GM18498 (cell line): ENCODE results near the gene CDC25A.

Experiments
- ATAC-seq: cut with Tn5 transposase; IDR thresholded peaks from one replicate; pipeline ENCODE4 v1.9.1; 2021; ENCODE audit warnings: mild to moderate bottlenecking, moderate library complexity; ENCODE audit not compliant: unreplicated experiment

Gene CDC25A

DNA sequence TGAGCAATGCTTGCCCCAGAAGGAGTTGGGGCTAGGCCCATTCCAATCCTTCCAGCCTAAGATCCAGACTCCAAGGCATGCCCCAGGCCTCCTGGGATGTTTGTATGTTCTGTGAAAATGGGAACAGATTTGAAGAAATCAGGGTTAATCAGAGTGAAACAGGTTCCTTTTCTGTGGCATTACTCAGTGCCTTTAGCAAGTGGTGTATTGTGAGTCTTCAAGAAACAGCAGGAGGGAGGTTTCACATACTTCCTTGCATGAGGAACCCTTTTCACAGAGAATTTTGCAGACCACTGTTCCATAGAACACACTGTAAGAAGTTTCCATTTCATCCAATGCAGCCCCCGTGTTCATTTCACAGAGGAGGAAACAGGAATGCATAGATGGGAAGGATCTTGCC is 8.4 kb upstream of the CDC25A start:
- ATAC-seq: no peak

DNA sequence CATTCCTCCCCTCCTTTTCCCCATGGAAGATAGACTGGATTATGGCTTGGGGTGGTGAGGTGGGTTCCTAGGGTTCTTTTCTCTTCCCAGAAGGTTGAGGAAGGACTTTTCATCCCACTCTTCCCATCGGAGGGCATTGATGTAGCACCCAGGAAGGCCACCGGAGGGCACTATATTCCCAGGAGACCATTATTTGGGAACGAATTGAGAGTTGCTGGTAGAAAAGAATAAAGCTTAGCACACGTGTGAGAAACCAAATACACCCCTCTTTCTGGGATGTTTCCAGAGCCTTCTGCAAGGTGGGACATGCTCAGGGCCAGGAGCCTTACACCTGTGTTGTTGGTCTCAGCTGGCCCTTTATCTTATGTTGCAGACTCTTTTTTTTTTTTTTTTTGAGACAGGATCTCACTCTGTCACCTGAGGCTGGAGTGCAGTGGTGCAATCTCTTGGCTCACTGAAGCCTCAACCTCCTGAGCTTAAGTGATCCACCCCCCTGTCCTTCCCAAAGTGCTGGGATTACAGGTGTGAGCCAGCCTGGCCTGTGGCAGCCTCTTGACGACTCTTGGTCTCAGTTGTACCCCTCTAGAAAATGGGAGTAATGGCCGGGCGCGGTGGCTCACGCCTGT is 6.3 kb upstream of the CDC25A start:
- ATAC-seq: no peak

DNA sequence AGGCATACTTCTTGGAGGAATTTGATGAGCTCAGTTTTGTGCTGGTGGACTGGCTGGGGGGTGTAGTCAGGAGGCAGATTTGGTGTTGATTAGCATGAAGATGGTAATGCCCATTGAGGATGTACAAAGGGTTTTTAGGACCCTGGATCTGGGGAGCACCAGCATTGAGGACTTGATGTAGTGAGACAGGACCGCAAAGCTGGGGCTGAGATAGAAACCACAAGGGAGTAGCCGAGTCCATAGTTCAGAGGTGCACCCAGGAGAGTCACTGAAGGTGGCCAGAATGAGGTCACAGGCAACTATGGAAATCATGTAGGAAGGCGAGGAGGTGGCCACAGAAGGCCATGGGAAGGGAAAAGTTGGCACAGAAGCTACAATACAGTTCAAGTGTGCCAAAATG is 2.7 kb upstream of the CDC25A start:
- ATAC-seq: no peak

DNA sequence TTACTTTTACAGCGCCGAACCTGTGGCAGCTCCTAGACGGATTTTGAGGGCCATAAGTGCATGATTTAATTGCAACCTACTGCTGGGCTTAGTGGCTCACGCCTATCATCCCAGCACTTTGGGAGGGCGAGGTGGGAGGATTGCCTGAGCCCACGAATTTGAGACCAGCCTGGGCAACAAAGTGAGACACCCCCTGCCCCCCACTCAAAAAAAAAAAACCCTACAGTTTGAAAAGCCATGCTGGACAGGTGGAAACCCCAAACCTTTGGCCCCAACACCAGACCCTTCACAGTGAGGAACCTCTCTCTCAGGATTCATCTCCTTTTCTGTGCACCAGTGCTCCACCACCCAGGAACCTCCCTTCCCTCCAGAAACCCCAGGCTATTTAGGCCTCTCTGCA is 1.1 kb upstream of the CDC25A start:
- no peak for ATAC-seq

DNA sequence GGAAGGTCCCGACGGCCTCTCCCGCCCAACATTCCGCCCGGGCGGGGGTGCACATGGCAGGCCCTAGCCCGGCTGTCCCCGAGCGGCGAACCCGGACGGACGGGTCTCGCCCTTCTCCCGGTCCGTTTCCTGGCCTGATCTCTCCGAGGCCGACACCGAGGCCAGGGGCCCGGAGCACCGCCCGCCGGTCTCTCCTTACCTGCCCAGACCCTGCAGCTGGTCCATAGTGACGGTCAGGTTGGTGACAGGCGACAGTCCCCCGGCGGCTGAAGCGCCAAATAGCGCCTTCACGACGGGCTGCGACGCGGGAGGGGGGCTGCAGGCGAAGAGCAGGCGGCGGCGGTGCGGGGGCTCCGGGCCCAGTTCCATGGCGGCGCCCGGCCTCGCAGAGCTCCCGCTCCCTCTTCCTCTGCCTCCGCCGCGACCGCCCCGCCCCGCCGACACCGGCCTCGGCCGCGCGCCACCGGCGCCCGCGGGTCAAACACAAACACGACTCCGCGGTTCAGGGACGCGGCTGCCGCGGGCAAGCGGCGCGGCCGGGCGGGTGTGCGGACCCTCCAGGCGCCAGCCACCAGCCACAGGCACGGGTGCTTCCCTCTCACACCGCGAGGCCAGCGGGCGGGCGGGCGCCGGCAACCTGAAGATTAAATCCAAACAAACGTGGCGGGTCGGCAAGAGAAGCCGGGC is 495 bp downstream of the CDC25A start:
- ATAC-seq: peak; percentile 37

DNA sequence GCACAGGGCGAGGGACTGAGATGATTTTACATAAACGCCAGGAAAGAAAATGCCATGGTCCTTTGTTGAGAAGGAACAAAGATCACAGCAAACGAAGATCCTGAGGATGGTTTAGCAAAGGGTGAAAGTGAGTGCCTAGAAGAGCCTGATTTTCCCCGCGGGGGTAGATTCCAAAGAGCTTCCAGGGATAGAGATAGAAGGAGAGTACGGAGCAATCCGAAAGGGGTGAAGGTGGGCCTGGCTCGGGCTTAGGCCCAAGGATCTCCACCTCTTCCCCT is 977 bp downstream of the CDC25A start:
- ATAC-seq: no peak

DNA sequence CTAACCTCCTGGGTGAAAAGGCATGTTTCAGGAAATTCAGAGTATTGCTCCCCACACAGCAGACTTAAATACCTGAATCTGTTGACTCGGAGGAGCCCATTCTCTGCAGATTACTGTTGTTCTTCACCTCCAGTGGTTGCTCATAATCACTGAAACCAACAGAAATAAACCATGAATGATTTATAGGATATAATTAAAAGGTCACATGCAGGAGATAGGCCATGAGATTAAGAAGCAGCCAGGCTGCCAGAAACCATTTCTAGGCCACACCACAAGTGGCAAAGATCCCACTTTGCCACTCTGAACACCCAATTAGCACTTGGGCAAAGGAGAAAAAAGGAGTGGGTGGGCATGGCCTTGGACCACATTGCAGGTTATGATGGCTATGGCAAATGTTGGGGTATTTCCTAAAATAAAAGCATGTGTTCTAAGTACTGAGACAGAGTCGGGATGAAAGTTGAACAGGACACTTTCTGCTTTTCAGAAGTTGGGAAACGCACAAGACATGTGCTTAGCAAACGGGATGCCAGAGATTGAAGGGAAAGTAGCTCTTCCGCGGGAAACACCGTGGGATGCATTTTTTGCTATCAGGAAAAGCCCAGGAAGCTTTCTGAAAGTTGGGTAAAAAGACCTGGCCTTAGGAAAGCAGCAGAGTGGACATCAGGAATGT is 1.5 kb downstream of the CDC25A start:
- ATAC-seq: no peak

DNA sequence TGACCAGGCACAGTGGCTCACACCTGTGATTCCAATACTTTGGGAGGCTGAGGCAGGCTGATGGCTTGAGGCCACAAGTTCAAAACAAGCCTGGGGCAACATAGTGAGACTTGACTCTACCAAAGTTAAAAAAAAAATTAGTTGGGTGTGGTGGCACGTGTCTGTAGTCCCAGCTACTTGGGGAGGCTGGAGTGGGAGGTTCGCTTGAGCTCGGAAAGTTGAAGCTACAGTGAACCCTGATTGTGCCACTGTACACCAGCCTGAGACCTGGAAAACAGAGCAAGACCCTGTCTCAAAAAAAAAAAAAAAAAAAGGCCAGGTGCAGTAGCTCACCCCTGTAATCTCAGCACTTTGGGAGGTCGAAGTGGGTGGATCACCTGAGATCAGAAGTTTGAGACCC is 3.1 kb downstream of the CDC25A start:
- no peak for ATAC-seq

DNA sequence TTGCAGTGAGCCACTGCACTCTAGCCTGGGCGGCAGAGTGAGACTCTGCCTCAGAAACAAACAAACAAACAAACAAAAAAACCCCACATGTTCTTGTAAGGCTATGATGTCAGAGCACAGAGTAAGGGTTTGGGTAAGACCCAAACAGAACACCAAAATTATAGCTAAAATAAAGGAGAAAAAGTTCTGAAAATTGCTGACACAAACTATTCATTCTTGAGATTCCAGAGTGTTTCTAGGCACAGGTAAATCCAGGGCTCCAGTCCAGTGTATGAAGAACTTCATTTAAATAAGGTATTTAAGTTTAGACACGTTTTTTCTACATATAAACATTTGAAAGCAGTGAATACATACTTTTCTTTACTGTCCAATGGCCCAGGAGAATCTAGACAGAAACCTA is 3.9 kb downstream of the CDC25A start:
- ATAC-seq: no peak

DNA sequence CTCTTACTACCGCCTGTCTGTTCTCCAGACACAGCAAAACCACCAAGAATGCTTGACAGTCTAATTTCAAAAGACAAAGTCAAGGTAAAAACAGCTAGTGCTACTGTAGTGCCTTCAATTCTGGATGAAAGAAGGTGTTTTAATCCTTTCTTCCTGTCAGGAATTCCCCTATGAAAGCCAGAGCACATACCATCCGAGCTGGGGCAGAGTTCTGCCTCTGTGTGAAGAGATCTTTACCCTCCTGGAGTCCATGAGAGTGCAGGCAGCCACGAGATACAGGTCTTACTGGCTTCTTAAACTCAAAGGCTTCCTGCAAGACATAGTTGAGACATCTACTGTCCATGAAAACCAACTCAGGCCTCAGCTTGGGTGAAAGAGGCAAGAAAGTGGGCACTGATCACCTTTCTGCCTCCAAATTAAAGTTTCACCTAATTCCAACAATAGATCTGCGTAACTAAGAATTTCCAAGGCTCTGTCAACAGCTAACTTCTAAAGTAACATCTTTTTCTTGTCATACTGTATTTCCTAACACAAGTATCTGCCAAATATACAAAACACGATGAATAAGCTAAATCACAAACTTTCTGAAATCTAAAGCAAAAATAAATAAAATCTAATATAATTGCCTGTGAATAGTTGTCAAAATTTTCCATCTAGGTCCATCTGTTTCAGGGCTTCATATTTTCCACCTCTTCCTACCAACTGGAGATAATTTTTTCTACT is 7.5 kb downstream of the CDC25A start:
- ATAC-seq: no peak

DNA sequence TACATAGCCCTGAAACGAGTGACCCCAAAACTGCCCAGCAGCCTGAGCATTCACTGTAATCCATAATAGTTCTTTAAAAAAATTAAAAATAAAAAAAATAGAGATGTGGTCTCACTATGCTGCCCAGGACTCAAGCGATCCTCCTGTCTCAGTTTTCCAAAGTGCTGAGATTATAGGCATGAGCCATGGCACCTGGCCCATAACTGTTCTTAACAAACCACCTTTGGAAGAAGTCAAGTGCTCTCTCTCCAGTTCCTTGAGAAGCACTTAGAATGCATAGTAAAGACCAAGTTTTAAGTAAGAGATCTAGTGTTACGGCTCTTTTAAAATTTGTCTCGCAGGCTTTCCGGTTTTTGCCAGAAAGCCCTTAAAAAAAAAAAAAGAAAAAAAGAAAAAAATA is 8.2 kb downstream of the CDC25A start:
- ATAC-seq: no peak

DNA sequence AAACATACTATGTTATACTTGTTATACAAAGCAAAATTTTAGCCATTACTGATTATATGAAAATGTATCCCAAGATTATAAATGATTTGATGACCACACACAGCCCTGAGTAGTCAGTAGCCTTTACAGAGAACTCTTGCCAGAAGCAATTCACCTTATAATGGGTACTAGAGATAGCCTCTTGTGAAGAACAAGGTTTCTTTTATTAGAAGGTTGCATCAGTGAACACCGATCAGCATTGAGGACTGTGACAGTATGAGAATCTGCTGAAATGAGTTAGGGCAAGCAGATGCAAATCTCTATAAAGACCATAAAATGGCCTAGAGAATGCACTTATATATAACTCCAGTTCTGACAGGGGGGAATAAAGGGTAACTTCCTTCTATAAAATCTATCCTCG is 10.1 kb downstream of the CDC25A start:
- ATAC-seq: no peak

DNA sequence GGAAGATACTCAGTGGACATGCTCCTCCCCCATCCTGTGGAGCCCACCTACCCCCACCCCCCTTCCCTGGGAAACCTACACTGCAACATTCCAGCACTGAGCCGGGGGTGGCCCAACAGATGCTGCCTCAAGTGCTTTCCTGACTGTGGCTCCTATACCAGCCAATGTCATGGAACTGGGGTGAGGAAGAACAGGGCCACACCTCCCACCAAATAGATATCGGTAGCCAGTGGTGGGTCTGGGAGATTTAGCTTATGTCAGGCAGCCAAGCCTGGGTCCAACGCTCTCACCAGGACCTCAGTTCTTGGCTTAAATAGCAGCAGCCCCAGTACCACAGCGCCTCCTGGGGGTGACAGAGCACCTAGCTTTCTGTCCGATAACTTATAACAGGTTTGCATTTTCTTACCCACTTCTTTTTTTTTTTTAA is 30.3 kb downstream of the CDC25A start:
- ATAC-seq: no peak

DNA sequence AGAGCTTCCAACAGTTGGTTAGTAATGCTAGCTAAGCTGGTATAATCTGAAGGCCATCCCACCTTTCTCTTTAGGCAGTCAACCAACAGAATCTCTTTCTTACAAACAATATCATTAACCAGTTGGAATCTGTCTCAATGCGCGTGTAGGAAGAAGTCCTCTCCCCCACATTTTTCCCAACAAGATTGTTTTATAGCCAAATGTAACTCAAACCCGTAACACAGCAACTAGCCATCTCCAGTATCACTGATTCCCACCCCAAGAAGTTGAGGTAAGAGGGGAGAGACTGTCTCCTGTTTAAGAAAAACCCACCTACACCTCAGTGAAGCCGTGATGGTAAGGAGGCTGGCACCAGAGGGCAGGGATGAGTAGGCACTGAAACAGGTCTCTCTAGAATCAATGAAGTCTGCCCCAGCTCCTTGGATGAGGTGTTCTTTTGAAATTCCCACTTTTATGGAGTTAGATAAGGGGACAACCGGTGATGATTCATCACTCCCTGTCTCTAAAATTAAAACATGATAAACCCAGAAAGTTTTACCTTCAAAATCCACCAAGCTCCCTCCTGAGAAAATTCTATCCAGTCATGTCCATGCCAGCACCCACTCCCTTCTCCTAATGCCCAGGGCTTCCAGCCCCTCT is 30.9 kb downstream of the CDC25A start:
- ATAC-seq: no peak

DNA sequence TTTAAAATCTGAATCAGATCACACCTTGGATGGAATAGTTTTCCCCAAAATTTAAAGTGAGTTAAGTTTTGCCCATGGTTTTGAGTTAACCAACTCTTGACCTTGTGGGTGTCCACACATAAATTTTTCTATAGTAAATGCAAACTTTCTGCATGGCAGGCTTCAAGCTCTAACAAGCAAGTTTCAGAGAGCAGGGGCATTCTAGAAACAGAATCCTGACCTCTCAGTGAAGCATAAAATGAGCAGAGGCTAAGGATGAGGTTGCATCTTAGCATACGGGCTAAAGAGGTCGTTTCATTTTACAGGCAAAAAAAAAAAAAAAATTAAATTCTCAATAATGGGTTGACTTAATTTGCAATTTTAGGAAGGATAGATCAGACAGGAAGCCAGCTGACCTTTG is 32.1 kb downstream of the CDC25A start:
- ATAC-seq: no peak

DNA sequence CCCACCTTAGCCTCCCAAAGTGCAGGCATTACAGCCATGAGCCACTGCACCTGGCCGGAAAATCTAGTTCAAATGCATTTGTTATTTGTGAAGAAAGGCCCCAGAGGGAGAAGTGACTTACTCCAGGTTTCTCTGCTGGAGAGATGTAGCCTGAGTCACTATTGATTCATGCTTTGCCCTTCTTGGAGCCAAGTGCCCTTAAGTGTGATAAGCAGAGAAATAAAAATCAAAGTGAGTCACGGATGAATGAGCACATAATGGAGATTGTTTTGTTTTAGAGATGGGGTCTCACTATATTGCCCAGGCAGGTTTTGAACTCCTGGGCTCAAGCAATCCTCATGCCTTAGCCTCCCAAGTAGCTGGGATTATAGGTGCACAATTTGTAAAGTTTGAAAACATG is 33.1 kb downstream of the CDC25A start:
- ATAC-seq: no peak

DNA sequence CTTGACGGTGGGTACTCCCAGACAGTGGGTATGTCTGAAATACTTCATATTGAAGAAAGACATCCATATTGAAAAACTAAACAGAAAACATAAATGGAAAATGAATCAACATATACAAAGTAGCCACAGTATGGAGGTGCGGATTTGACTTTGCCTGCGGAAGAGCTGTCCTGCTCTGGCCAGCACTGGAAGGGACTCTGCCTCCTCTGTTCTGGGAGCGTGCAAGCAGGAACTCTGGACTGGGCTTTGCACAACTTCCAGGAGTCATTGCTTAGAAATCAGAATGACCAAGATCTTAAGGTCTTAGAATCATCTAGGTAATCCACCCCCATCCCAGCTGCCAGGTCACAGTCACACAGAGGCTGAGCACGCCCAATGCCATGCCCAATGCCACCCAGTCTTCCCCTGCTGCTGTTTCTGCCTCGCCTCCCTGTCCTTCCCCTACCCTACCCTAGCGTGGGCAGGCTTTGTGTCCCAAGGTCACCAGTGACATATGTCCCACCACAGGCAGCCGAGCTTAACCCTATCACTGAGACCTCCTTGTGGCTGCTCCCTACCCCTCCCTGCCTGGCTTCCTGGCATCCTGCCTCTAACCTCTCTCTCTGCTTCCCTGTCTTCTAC is 36.3 kb downstream of the CDC25A start:
- no peak for ATAC-seq

DNA sequence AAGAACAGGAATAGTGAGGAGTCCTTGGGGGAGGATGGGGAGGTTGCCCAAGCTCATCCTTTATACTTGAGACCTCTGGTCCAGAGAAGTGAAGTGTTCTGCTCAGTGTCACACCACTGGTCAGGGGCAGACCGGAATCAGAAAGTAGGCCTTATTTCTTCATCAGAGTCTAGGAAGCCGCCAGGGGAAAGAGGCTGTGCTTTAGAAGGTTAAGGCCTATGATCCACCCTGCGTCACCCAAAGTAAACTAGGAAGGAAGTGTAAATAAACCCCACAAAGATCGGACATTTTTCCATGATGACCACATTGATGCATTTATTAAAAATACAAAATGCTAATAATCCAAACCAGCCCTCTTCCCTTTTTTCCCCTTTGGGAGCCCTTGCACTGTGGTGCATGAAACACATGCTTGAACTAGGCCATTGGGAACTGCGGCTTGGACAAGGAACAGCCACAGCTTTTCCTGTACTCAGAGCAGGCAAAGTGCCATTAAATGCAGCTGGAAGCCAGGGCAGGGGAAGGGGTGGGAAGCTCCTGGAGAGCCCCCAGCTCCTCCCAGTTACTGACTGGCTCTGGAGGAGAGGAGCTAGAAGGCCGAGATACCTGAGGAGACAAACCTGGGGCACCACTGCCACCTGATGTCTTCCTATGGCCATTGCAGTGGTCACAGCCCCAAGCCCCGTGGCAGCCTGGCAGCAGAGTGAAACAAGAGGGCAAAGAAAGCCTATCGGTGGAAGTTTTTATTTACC is 37.0 kb downstream of the CDC25A start:
- ATAC-seq: peak; percentile 56

DNA sequence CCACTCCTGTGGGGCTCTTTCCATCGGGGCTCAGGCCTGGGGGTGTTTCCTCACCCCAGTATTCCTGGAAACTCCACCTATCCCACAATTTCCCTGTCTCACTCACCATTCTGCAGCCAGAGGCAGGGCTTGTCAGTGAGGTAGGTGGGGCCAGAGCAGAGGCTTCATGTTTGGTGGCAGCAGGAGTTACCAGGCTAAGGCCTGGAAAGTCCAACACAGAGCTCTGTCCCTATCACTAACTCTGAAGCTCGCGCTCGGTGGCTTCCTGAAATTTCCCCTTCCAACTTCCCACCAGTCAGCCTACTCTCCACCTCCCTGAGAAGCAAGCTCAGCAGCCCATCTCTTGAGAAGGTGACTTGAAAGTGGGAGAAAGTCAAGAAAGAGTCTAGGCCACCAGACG is 44.2 kb downstream of the CDC25A start:
- ATAC-seq: no peak

DNA sequence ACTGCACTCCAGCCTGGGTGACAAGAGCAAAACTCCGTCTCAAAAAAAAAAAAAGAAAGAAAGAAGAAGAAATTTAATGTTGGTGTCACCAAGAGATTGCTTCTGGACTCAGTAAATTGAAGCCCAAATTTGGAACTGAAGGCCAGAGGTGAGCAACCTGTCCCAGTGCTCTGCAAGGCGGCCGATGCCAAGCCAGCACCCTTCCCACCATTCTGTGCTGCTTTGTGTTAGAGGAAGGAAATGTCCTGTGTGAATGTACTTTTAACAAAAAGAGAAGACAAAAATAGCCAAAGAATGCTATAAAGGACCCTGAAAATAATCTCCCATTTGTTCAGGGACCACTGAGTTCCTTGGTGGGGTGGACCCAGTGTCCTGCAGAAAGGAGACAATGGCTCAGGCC is 44.6 kb downstream of the CDC25A start:
- no peak for ATAC-seq
